ENCODE measurements around the gene ZFHX3.

DNA sequence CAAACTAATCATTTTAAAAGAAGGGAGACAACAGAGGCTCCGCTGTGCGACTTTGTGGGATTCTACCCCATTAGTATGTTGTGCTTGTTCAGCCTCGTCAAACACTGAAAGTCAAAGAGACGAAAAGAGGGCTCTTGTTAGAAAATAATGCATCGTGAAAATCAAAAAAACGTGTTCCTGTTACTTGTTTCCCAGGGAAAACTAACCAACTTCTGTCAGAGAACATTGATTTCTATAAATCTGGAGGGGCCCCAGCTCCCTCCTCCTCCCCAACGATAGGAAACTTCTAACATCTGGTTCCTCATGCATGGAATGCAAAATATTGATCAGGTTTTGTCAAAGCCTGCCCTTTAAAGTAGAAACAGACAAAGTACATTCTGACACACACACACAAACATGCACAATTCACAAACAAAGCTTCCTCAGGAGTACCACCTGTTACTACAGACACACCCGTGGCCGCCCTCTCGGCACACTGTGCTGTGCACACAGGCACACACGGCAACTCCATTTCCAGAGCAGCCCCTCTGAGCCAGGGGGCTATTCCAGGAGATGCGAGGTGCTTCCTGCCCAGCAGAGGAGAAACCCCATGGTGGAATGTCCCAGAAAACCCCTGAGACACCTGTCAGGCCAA lies 151.3 kb downstream of the ZFHX3 start:
- TF ChIP-seq PHF8 (IDR thresholded peaks at IDR 0.05; ENCODE audit: borderline replicate concordance, low read length) (no peak), ZNF830 (CRISPR knock-in tag; IDR thresholded peaks at IDR 0.05) (no peak), EGR1 (conservative IDR thresholded peaks at IDR 0.05) (no peak), MAFK (IDR thresholded peaks at IDR 0.05; ENCODE audit: low read length) (no peak), SMAD3 (CRISPR knock-in tag; conservative IDR thresholded peaks at IDR 0.05) (no peak), JUN (IDR thresholded peaks at IDR 0.05; ENCODE audit: borderline replicate concordance, low read depth, low read length) (no peak), JUN (CRISPR knock-in tag; IDR thresholded peaks at IDR 0.05; ENCODE audit: borderline replicate concordance) (no peak), MIER1 (IDR thresholded peaks at IDR 0.05; ENCODE audit: low read depth) (no peak), STAT5B (CRISPR knock-in tag; IDR thresholded peaks at IDR 0.05) (no peak)
- TF ChIP-seq, protein P1, sequence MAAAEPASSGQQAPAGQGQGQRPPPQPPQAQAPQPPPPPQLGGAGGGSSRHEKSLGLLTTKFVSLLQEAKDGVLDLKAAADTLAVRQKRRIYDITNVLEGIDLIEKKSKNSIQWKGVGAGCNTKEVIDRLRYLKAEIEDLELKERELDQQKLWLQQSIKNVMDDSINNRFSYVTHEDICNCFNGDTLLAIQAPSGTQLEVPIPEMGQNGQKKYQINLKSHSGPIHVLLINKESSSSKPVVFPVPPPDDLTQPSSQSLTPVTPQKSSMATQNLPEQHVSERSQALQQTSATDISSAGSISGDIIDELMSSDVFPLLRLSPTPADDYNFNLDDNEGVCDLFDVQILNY (CRISPR knock-in tag; IDR thresholded peaks at IDR 0.05): no peak
- TF ChIP-seq, protein P2, sequence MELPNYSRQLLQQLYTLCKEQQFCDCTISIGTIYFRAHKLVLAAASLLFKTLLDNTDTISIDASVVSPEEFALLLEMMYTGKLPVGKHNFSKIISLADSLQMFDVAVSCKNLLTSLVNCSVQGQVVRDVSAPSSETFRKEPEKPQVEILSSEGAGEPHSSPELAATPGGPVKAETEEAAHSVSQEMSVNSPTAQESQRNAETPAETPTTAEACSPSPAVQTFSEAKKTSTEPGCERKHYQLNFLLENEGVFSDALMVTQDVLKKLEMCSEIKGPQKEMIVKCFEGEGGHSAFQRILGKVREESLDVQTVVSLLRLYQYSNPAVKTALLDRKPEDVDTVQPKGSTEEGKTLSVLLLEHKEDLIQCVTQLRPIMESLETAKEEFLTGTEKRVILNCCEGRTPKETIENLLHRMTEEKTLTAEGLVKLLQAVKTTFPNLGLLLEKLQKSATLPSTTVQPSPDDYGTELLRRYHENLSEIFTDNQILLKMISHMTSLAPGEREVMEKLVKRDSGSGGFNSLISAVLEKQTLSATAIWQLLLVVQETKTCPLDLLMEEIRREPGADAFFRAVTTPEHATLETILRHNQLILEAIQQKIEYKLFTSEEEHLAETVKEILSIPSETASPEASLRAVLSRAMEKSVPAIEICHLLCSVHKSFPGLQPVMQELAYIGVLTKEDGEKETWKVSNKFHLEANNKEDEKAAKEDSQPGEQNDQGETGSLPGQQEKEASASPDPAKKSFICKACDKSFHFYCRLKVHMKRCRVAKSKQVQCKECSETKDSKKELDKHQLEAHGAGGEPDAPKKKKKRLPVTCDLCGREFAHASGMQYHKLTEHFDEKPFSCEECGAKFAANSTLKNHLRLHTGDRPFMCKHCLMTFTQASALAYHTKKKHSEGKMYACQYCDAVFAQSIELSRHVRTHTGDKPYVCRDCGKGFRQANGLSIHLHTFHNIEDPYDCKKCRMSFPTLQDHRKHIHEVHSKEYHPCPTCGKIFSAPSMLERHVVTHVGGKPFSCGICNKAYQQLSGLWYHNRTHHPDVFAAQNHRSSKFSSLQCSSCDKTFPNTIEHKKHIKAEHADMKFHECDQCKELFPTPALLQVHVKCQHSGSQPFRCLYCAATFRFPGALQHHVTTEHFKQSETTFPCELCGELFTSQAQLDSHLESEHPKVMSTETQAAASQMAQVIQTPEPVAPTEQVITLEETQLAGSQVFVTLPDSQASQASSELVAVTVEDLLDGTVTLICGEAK (IDR thresholded peaks at IDR 0.05): no peak
- TF ChIP-seq, protein P2 (CRISPR knock-in tag; IDR thresholded peaks at IDR 0.05): no peak

All from K562 (cell line).